GM06990 (cell line): ENCODE data around the gene SLC35A3.
"Not testable (repeated sequence)": the region's sequence is repeated elsewhere in the genome, so short reads cannot be mapped to it uniquely, and the experiment has no call there.

Experiments
- DNase-seq: peaks from one replicate; pipeline ENCODE4 v3.0.0-alpha.2; 2011; ENCODE audit not compliant: insufficient read length; ENCODE audit errors: extremely low read depth
- H3K27me3 ChIP-seq: replicated peaks from 2 replicates; pipeline ENCODE4 v1.6.0; 2011; ENCODE audit warnings: low read length; ENCODE audit not compliant: control insufficient read depth, insufficient read depth
- H3K36me3 ChIP-seq: 2 replicates; pipeline ENCODE4 v1.5.1; 2011; ENCODE audit warnings: low read length; ENCODE audit not compliant: control insufficient read depth, insufficient read depth
- H3K4me3 ChIP-seq: replicated peaks from 2 replicates; pipeline ENCODE4 v1.5.1; 2011; ENCODE audit warnings: low read depth, mild to moderate bottlenecking, control low read depth, low read length
- TF ChIP-seq, protein P1 (sequence below): IDR thresholded peaks from 2 replicates; pipeline ENCODE4 v1.5.1; 2011; ENCODE audit warnings: low read length, control low read depth, mild to moderate bottlenecking, inconsistent platforms; ENCODE audit not compliant: insufficient read depth, poor library complexity, severe bottlenecking

SLC35A3 gene

DNA sequence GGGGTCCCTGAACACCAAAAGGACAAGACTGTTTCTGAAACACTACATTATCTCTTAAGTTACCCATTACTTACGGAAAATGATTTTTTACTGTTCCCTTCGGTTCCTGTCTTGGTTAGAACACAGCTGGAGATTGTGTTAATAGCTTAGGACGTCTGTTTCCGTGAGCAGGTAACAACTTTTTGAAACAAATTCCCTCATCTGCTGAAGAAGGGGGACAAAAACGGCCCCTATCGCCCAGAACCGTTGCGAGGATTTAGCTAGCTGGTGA is 67.8 kb downstream of the SLC35A3 start:
- Histone ChIP-seq H3K27me3 (no peaks in the 10 kb centered on the region), H3K36me3 (no peaks in the 10 kb centered on the region), H3K4me3 (peak overlapping the region; percentile 80)
- TF ChIP-seq, protein P1, sequence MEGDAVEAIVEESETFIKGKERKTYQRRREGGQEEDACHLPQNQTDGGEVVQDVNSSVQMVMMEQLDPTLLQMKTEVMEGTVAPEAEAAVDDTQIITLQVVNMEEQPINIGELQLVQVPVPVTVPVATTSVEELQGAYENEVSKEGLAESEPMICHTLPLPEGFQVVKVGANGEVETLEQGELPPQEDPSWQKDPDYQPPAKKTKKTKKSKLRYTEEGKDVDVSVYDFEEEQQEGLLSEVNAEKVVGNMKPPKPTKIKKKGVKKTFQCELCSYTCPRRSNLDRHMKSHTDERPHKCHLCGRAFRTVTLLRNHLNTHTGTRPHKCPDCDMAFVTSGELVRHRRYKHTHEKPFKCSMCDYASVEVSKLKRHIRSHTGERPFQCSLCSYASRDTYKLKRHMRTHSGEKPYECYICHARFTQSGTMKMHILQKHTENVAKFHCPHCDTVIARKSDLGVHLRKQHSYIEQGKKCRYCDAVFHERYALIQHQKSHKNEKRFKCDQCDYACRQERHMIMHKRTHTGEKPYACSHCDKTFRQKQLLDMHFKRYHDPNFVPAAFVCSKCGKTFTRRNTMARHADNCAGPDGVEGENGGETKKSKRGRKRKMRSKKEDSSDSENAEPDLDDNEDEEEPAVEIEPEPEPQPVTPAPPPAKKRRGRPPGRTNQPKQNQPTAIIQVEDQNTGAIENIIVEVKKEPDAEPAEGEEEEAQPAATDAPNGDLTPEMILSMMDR, result no peak
- no peak for DNase-seq

DNA sequence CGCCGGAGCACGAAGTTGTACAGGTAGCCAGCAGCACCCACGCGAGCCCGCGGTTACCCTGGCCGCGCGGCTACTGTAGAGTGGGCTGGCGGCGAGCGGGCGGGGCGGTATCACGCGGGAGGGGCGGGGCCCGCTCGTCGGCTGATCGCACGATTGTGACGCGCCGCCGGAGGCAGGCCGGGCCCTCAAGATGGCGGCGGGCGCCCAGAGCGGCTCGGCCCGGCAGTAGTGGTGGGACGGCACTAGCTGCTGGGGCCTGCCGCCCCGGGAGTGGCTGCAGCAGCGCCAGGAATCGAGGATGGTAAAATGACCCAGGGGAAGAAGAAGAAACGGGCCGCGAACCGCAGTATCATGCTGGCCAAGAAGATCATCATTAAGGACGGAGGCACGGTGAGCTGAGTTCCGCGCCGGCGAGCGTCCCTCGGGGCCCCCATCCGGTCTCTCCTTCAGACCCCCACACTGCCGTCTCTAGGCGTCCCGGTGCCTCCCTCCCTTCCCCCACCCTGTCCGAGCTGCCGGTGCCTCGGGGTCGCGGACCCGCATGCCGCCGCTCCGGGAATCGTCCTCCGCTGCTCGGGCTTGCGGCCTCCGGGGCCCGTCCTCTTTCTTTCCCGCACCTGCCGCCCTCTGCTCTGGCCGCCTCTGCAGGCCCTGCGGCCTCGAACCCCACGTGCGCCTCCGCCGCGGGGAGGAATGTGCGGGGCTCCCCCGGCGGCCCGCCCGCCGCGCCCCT is 68.3 kb downstream of the SLC35A3 start:
- peak; percentile 94 for DNase-seq
- Histone ChIP-seq H3K36me3 (no peaks in the 10 kb centered on the region), H3K27me3 (no peaks in the 10 kb centered on the region), H3K4me3 (peak overlapping the region; percentile 80)
- TF ChIP-seq, protein P1, result no peak

DNA sequence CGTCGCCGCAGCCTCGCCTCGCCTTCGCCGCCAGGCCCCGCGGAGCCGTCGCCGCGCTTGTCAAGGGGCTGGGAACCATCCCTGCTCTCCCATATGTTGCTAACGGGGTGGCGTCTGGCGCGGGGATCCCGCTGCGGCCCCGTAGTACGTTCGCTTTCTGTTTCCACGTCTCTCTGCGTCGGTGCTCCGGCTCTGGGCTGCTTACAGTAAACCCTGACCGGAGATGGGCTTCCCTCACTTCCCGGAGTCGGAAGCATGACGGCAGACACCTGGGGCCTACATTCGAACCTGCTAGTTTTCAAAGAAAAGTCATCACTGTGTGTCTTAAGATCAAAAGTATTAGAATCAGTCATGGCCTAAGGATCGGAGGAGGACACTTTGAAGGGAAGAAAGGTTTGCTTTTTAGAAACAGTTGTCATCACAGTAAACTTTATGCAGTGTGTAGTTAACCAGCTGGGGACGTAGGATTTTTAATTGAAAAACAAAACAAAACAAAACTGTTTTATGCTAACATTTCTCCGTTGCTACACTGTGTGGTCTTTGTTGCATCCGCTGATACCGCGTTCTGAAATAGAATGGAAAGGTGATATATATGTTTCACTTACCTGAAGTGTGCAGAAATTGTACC is 69.0 kb downstream of the SLC35A3 start:
- TF ChIP-seq, protein P1, result no peak
- peak; percentile 84 for DNase-seq
- H3K27me3 ChIP-seq, result no peaks in the 10 kb centered on the region
- H3K4me3 ChIP-seq, result peak overlapping the region; percentile 80
- no peaks in the 10 kb centered on the region for H3K36me3 ChIP-seq

DNA sequence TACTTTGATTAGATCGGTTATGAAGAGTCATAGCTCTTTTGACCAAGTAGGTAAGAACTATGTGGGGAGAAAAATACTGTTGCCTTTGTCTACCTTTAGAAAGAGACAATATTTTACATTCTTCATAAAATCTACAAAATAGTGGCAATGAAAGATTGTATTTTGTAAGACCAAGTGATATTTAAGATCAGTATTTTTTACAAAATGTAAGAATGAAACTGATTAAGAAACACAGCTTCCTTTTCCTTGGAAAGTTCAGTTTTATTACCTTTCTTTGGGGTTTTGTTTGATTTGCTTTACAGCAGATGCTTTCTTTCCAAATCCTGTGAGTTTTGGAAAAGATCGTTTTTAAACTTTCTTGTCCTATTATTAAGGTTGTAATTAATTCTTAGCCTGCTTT is 69.8 kb downstream of the SLC35A3 start:
- Histone ChIP-seq H3K27me3 (no peaks in the 10 kb centered on the region), H3K36me3 (no peaks in the 10 kb centered on the region), H3K4me3 (peak overlapping the region; percentile 80)
- TF ChIP-seq, protein P1, result no peak
- no peak for DNase-seq

DNA sequence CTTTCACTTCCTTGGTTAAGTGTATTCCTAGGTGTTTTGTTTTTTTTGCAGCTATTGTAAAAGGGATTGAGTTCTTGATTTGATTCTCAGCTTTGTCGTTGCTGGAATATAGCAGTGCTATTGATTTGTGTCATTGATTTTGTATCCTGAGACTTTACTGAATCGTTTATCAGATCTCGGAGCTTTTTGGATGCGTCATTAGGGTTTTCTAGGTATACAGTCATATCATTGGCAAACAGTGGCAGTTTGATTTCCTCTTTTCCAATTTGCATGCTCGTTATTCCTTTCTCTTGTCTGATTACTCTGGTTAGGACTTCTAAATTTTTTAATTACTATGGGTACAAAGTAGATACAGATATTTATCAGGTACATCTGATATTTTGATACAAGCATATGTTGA is 75.4 kb downstream of the SLC35A3 start:
- TF ChIP-seq, protein P1, result no peak
- no peak for DNase-seq
- Histone ChIP-seq H3K27me3 (no peaks in the 10 kb centered on the region), H3K4me3 (no peak overlapping the region), H3K36me3 (no peaks in the 10 kb centered on the region; the same call in 1 of the 2 replicates)

DNA sequence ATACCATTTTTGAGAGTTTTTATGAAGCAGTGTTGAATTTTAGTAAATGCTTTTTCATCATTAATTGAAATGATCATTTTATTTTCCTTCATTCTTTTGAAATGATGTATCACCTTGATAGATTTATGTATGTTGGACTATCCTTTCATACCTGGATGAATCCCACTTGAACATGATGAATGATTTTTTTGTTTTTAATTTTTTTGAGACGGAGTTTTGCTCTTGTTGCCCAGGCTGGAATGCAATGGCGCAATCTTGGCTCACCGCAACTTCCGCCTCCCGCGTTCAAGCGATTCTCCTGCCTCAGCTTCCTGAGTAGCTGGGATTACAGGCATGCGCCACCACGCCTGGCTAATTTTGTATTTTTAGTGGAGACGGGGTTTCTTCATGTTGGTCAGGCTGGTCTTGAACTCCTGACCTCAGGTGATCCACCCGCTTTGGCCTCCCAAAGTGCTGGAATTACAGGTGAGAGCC is 77.5 kb downstream of the SLC35A3 start:
- peak overlapping the region; percentile 42 for H3K4me3 ChIP-seq
- not testable (repeated sequence) for H3K27me3 ChIP-seq, DNase-seq, H3K36me3 ChIP-seq
